Esophagus muscularis mucosa (tissue), 3 donors: ENCODE data around the gene WDR13.
A peak's percentile ranks its signal among the peaks of the same experiment; 100 is the strongest.

Source experiments
- POLR2A ChIP-seq: fragments of 450-650 bp; IDR thresholded peaks from one replicate; pipeline ENCODE4 v1.6.1; 2017; ENCODE audit warnings: antibody characterized with exemption, moderate library complexity, mild to moderate bottlenecking, low read depth
- TF ChIP-seq, protein P1 (sequence below), 3 experiments: fragments of 200-600 bp in 2 of 3; fragments of 450-650 bp in 1 of 3; sonication (generic) in 2 of 3; IDR thresholded peaks; one replicate each; pipeline ENCODE4 v1.5.1; 2017 to 2019; ENCODE audit warnings: antibody characterized with exemption in 3 of 3, mild to moderate bottlenecking in 2 of 3, moderate library complexity in 1 of 3

GRCh38 chrX:48631376-48632090 lies 34.2 kb downstream of the WDR13 start:
- TF ChIP-seq, protein P1, sequence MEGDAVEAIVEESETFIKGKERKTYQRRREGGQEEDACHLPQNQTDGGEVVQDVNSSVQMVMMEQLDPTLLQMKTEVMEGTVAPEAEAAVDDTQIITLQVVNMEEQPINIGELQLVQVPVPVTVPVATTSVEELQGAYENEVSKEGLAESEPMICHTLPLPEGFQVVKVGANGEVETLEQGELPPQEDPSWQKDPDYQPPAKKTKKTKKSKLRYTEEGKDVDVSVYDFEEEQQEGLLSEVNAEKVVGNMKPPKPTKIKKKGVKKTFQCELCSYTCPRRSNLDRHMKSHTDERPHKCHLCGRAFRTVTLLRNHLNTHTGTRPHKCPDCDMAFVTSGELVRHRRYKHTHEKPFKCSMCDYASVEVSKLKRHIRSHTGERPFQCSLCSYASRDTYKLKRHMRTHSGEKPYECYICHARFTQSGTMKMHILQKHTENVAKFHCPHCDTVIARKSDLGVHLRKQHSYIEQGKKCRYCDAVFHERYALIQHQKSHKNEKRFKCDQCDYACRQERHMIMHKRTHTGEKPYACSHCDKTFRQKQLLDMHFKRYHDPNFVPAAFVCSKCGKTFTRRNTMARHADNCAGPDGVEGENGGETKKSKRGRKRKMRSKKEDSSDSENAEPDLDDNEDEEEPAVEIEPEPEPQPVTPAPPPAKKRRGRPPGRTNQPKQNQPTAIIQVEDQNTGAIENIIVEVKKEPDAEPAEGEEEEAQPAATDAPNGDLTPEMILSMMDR (IDR thresholded peaks at IDR 0.05) = peak; percentile 32 to 48 (median 44)
- no peak for TF ChIP-seq POLR2A
